HG02642 (cell line): Measurements from ENCODE around the gene GMDS.

Experiments used
- ATAC-seq: cut with Tn5 transposase; IDR thresholded peaks from one replicate; pipeline ENCODE4 v1.9.1; 2021; ENCODE audit warnings: mild to moderate bottlenecking; ENCODE audit not compliant: unreplicated experiment, poor library complexity

Gene GMDS

GRCh38 chr6:1960486-1961142 lies 284.8 kb downstream of the GMDS start:
- no peak for ATAC-seq

GRCh38 chr6:1958257-1958656 lies 287.1 kb downstream of the GMDS start:
- no peak for ATAC-seq

- no peak for ATAC-seq
Observed at GRCh38 chr6:1957746-1958145, 287.7 kb downstream of the GMDS start.

- ATAC-seq = no peak
Observed at GRCh38 chr6:1952740-1953360, 292.6 kb downstream of the GMDS start.

GRCh38 chr6:1950631-1951030 lies 294.8 kb downstream of the GMDS start:
- no peak for ATAC-seq

- no peak for ATAC-seq
Observed at GRCh38 chr6:1949538-1949937, 295.9 kb downstream of the GMDS start.

GRCh38 chr6:1947922-1948321 lies 297.5 kb downstream of the GMDS start:
- no peak for ATAC-seq

GRCh38 chr6:1946583-1946982 lies 298.8 kb downstream of the GMDS start:
- ATAC-seq = no peak

GRCh38 chr6:1945235-1945832 lies 300.1 kb downstream of the GMDS start:
- no peak for ATAC-seq

GRCh38 chr6:1942834-1943233 lies 302.6 kb downstream of the GMDS start:
- ATAC-seq = no peak

- no peak for ATAC-seq
Observed at GRCh38 chr6:1941534-1941933, 303.9 kb downstream of the GMDS start.

- ATAC-seq = peak; percentile 57
Observed at GRCh38 chr6:1940381-1940780, 305.0 kb downstream of the GMDS start.

GRCh38 chr6:1933292-1933691 lies 312.1 kb downstream of the GMDS start:
- no peak for ATAC-seq

- no peak for ATAC-seq
Observed at GRCh38 chr6:1931817-1932216, 313.6 kb downstream of the GMDS start.

GRCh38 chr6:1930356-1930755 lies 315.0 kb downstream of the GMDS start:
- no peak for ATAC-seq

GRCh38 chr6:1929931-1930330 lies 315.5 kb downstream of the GMDS start:
- ATAC-seq = no peak

- ATAC-seq = no peak
Observed at GRCh38 chr6:1925743-1926430, 319.5 kb downstream of the GMDS start.

GRCh38 chr6:1923449-1923848 lies 322.0 kb downstream of the GMDS start:
- no peak for ATAC-seq

GRCh38 chr6:1917626-1918371 lies 327.6 kb downstream of the GMDS start:
- ATAC-seq = no peak

GRCh38 chr6:1916334-1917070 lies 328.9 kb downstream of the GMDS start:
- no peak for ATAC-seq
